HEK293 (cell line): ENCODE measurements around the gene ZBTB20.

Experiments used
- CTCF ChIA-PET: fragments of 350-600 bp; formaldehyde crosslinking; extraction: SDS; loops from one replicate; lab custom pipeline; 2021; ENCODE audit warnings: antibody characterized with exemption; lab: Yijun Ruan, JAX
- POLR2A ChIA-PET: fragments of 300-600 bp; formaldehyde crosslinking; extraction: SDS; loops from one replicate; lab custom pipeline; 2020; ENCODE audit warnings: antibody characterized with exemption, inconsistent platforms; lab: Yijun Ruan, JAX
- H3K27ac ChIP-seq: fragments of 200-500 bp; sonication (Bioruptor generic); 2 replicates; pipeline ENCODE4 v1.5.1; 2014; ENCODE audit warnings: low read depth, low read length, control low read depth, inconsistent platforms; ENCODE audit errors: extremely low read depth
- H3K36me3 ChIP-seq, 2 experiments: fragments of 200-500 bp in 1 of 2; sonication (Bioruptor generic) in 1 of 2; 1 replicate in 1 of 2; 2 replicates in 1 of 2; pipeline ENCODE4 v1.5.1; 2014 to 2017; ENCODE audit warnings: inconsistent platforms in 2 of 2, low read length in 2 of 2; ENCODE audit not compliant: control insufficient read depth in 2 of 2, insufficient read depth in 1 of 2
- H3K4me1 ChIP-seq: fragments of 200-500 bp; sonication (Bioruptor generic); 2 replicates; pipeline ENCODE4 v1.5.1; 2014; ENCODE audit warnings: mild to moderate bottlenecking, low read length, inconsistent platforms; ENCODE audit not compliant: control insufficient read depth, insufficient read depth
- H3K4me3 ChIP-seq: 2 replicates; pipeline ENCODE4 v1.5.1; 2011; ENCODE audit warnings: low read depth, mild to moderate bottlenecking, control low read depth, low read length, moderate library complexity
- H3K9me3 ChIP-seq: fragments of 200-500 bp; sonication (Bioruptor generic); 2 replicates; pipeline ENCODE4 v1.5.1; 2014; ENCODE audit warnings: low read depth, low read length, inconsistent platforms; ENCODE audit not compliant: control insufficient read depth, insufficient read depth
- HOXC10 ChIP-seq: sonication (generic); formaldehyde crosslinking; IDR thresholded peaks from 2 replicates; pipeline ENCODE4 v1.8.1; 2023; ENCODE audit warnings: mild to moderate bottlenecking, missing genetic modification reagents
- HOXD13 ChIP-seq: sonication (generic); formaldehyde crosslinking; IDR thresholded peaks from 2 replicates; pipeline ENCODE4 v1.8.0; 2022; ENCODE audit warnings: missing genetic modification reagents, borderline replicate concordance
- KLF10 ChIP-seq: fragments of 450-650 bp; IDR thresholded peaks from 2 replicates; pipeline ENCODE4 v1.5.1; 2018; ENCODE audit warnings: missing biosample characterization, mild to moderate bottlenecking, missing genetic modification characterization
- MZF1 ChIP-seq: fragments of 450-650 bp; formaldehyde crosslinking; IDR thresholded peaks from 2 replicates; pipeline ENCODE4 v1.5.1; 2017; ENCODE audit warnings: missing biosample characterization, missing genetic modification characterization, borderline replicate concordance
- PRDM1 ChIP-seq: fragments of 450-650 bp; formaldehyde crosslinking; IDR thresholded peaks from 2 replicates; pipeline ENCODE4; 2016; ENCODE audit warnings: missing biosample characterization, missing genetic modification characterization
- SP7 ChIP-seq: fragments of 450-650 bp; formaldehyde crosslinking; IDR thresholded peaks from 2 replicates; pipeline ENCODE4 v1.5.1; 2016; ENCODE audit warnings: missing biosample characterization, missing genetic modification characterization
- ZBTB48 ChIP-seq: fragments of 450-650 bp; formaldehyde crosslinking; IDR thresholded peaks from 2 replicates; pipeline ENCODE4 v1.5.1; 2016; ENCODE audit warnings: missing biosample characterization, missing genetic modification characterization
- ZBTB7A ChIP-seq: fragments of 450-650 bp; formaldehyde crosslinking; IDR thresholded peaks from 2 replicates; pipeline ENCODE4 v1.5.1; 2016; ENCODE audit warnings: low read depth, missing biosample characterization, missing genetic modification characterization
- ZBTB8A ChIP-seq: fragments of 450-650 bp; formaldehyde crosslinking; IDR thresholded peaks from 2 replicates; pipeline ENCODE4 v1.5.1; 2016; ENCODE audit warnings: missing biosample characterization, missing genetic modification characterization
- ZNF10 ChIP-seq: fragments of 450-650 bp; formaldehyde crosslinking; IDR thresholded peaks from 2 replicates; pipeline ENCODE4 v1.5.1; 2017; ENCODE audit warnings: missing biosample characterization, missing genetic modification characterization
- ZNF2 ChIP-seq: fragments of 450-650 bp; formaldehyde crosslinking; IDR thresholded peaks from 2 replicates; pipeline ENCODE4 v1.5.1; 2016; ENCODE audit warnings: missing biosample characterization, missing genetic modification characterization
- ZNF248 ChIP-seq: fragments of 450-650 bp; formaldehyde crosslinking; IDR thresholded peaks from 2 replicates; pipeline ENCODE4 v1.5.1; 2017; ENCODE audit warnings: missing biosample characterization, missing genetic modification characterization
- ZNF311 ChIP-seq: fragments of 450-650 bp; formaldehyde crosslinking; IDR thresholded peaks from 2 replicates; pipeline ENCODE4 v1.5.1; 2017; ENCODE audit warnings: missing biosample characterization, missing genetic modification characterization, borderline replicate concordance
- ZNF341 ChIP-seq: fragments of 450-650 bp; formaldehyde crosslinking; IDR thresholded peaks from 2 replicates; pipeline ENCODE4; 2016; ENCODE audit warnings: low read depth, missing biosample characterization, missing genetic modification characterization
- ZNF426 ChIP-seq: fragments of 450-650 bp; formaldehyde crosslinking; IDR thresholded peaks from 2 replicates; pipeline ENCODE4 v1.5.1; 2017; ENCODE audit warnings: missing biosample characterization, missing genetic modification characterization, mild to moderate bottlenecking, inconsistent platforms, moderate library complexity
- ZNF529 ChIP-seq: fragments of 450-650 bp; formaldehyde crosslinking; IDR thresholded peaks from 2 replicates; pipeline ENCODE4 v1.5.1; 2017; ENCODE audit warnings: missing genetic modification characterization, missing biosample characterization; ENCODE audit not compliant: insufficient replicate concordance
- ZNF558 ChIP-seq: fragments of 450-650 bp; formaldehyde crosslinking; IDR thresholded peaks from 2 replicates; pipeline ENCODE4 v1.5.1; 2016; ENCODE audit warnings: missing biosample characterization, missing genetic modification characterization
- ZNF677 ChIP-seq: fragments of 450-650 bp; IDR thresholded peaks from 2 replicates; pipeline ENCODE4 v1.5.0; 2018; ENCODE audit warnings: missing biosample characterization, mild to moderate bottlenecking, missing genetic modification characterization, moderate library complexity
- ZNF707 ChIP-seq: fragments of 450-650 bp; formaldehyde crosslinking; IDR thresholded peaks from 2 replicates; pipeline ENCODE4 v1.5.1; 2016; ENCODE audit warnings: missing biosample characterization, missing genetic modification characterization
- ZNF843 ChIP-seq: fragments of 450-650 bp; formaldehyde crosslinking; IDR thresholded peaks from 2 replicates; pipeline ENCODE4 v1.5.1; 2016; ENCODE audit warnings: missing biosample characterization, missing genetic modification characterization
- ZSCAN30 ChIP-seq: fragments of 450-650 bp; IDR thresholded peaks from 2 replicates; pipeline ENCODE4 v1.5.1; 2018; ENCODE audit warnings: missing biosample characterization, mild to moderate bottlenecking, missing genetic modification characterization, moderate library complexity
- TF ChIP-seq, protein P1 (sequence below): fragments of 450-650 bp; formaldehyde crosslinking; IDR thresholded peaks from 2 replicates; pipeline ENCODE4 v1.5.1; 2017; ENCODE audit warnings: missing biosample characterization, mild to moderate bottlenecking, missing genetic modification characterization, moderate library complexity
- TF ChIP-seq, protein P2 (sequence below): sonication (generic); formaldehyde crosslinking; IDR thresholded peaks from 2 replicates; pipeline ENCODE4 v1.8.1; 2022; ENCODE audit warnings: mild to moderate bottlenecking, moderate library complexity, missing genetic modification reagents
- TF ChIP-seq, protein P3 (sequence below): fragments of 450-650 bp; formaldehyde crosslinking; IDR thresholded peaks from 2 replicates; pipeline ENCODE4 v1.5.1; 2016; ENCODE audit warnings: missing biosample characterization, missing genetic modification characterization
- TF ChIP-seq, protein P4 (sequence below): fragments of 450-650 bp; formaldehyde crosslinking; IDR thresholded peaks from 2 replicates; pipeline ENCODE4 v1.5.1; 2016; ENCODE audit warnings: missing biosample characterization, missing genetic modification characterization
- TF ChIP-seq, protein P5 (sequence below): fragments of 450-650 bp; formaldehyde crosslinking; IDR thresholded peaks from 2 replicates; pipeline ENCODE4 v1.5.1; 2016; ENCODE audit warnings: missing biosample characterization, missing genetic modification characterization

Gene ZBTB20

DNA sequence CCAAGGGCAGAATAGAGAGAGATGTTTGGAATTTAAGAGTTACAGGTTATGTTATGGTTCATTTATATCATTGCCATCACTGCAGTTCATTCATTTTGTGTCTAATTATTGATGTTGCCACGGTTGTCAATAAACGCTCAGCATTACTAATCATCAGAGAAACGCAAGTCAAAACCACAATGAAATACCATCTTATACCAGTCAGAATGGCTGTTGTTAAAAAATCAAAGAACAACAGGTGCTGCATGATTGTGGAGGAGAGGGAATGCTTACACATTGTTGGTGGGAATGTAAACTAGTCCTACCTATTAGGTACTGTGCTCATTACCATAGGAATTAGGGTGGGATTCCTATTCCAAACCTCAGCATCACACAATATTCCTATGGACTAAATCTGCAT is 502.7 kb downstream of the ZBTB20 start (continued):
- TF ChIP-seq, protein P1, sequence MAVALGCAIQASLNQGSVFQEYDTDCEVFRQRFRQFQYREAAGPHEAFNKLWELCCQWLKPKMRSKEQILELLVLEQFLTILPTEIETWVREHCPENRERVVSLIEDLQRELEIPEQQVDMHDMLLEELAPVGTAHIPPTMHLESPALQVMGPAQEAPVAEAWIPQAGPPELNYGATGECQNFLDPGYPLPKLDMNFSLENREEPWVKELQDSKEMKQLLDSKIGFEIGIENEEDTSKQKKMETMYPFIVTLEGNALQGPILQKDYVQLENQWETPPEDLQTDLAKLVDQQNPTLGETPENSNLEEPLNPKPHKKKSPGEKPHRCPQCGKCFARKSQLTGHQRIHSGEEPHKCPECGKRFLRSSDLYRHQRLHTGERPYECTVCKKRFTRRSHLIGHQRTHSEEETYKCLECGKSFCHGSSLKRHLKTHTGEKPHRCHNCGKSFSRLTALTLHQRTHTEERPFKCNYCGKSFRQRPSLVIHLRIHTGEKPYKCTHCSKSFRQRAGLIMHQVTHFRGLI: no peak

DNA sequence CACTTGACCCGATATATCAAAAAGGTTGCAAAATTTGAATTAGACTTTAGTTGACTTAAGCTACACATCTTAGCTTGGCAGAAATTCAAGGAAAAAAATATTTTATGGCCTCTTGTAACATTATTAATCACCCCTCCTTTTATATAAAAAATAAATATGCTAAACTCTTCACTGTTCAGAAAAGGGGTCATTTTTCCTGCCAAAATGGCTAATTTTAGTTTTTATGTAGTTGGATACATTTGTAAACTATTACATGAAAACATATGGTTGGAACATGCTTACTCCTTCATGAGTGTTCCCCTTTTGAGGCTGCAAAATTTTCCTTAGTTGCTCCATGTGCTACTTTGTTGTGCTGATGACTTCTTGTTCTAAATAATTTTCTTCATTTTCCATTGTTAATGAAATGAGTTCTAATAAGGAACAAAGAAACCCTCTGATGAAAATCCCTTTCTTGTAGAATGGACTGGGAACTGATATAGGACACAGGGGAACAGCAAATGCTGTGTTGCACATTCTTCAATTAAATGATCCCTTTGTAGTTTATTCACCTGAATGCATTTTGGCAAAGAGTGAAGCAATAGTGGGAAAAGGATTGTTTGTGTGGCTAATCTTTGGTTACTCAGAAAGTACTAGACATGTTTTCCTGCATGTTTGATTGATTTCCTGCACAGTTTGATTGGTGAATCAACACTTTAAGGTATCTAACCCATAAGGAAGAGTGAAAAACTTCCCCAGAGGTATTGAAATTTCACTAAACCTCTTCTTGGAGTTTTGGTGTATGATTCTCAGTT is 503.9 kb downstream of the ZBTB20 start:
- no peak overlapping the region for H3K27ac ChIP-seq
- H3K9me3 ChIP-seq: no peaks in the 10 kb centered on the region
- H3K4me1 ChIP-seq: no peaks in the 10 kb centered on the region
- no peak for TF ChIP-seq ZNF426 (tag by site-specific recombination)
- TF ChIP-seq PRDM1 (tag by site-specific recombination): no peak
- TF ChIP-seq, protein P2, sequence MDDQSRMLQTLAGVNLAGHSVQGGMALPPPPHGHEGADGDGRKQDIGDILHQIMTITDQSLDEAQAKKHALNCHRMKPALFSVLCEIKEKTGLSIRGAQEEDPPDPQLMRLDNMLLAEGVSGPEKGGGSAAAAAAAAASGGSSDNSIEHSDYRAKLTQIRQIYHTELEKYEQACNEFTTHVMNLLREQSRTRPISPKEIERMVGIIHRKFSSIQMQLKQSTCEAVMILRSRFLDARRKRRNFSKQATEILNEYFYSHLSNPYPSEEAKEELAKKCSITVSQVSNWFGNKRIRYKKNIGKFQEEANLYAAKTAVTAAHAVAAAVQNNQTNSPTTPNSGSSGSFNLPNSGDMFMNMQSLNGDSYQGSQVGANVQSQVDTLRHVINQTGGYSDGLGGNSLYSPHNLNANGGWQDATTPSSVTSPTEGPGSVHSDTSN (CRISPR knock-in tag): no peak
- TF ChIP-seq ZBTB48 (tag by site-specific recombination): no peak
- no peak for TF ChIP-seq ZNF707 (tag by site-specific recombination)
- TF ChIP-seq ZNF248 (tag by site-specific recombination): no peak
- TF ChIP-seq, protein P3, sequence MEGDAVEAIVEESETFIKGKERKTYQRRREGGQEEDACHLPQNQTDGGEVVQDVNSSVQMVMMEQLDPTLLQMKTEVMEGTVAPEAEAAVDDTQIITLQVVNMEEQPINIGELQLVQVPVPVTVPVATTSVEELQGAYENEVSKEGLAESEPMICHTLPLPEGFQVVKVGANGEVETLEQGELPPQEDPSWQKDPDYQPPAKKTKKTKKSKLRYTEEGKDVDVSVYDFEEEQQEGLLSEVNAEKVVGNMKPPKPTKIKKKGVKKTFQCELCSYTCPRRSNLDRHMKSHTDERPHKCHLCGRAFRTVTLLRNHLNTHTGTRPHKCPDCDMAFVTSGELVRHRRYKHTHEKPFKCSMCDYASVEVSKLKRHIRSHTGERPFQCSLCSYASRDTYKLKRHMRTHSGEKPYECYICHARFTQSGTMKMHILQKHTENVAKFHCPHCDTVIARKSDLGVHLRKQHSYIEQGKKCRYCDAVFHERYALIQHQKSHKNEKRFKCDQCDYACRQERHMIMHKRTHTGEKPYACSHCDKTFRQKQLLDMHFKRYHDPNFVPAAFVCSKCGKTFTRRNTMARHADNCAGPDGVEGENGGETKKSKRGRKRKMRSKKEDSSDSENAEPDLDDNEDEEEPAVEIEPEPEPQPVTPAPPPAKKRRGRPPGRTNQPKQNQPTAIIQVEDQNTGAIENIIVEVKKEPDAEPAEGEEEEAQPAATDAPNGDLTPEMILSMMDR: no peak
- no peak for TF ChIP-seq ZSCAN30
- TF ChIP-seq ZBTB7A (tag by site-specific recombination): no peak
- no peak for TF ChIP-seq ZNF311
- ChIA-PET CTCF (no interaction called here), POLR2A (no interaction called here)
- H3K36me3 ChIP-seq: no peaks in the 10 kb centered on the region
- H3K4me3 ChIP-seq: no peak overlapping the region

DNA sequence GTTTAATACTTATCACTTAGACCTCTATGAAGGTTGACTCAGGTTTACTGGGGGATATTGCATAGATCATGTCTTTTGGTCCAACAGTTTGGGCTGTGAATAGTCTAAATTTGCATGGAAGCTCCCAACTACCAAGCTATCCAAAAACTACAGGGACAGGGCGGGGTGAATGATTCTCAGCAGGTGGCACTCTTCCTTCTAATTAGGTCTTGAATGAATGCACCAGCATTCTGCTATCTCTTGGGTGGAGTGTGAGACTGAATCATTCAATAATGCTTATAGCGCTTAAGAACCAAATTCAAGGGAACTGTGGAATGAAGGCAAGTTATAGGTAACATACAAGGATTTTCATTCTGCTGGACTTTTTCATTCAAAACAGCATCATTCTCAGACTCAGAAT is 507.0 kb downstream of the ZBTB20 start:
- POLR2A ChIA-PET: no interaction called here
- CTCF ChIA-PET: no interaction called here
- H3K4me3 ChIP-seq: no peak overlapping the region
- H3K27ac ChIP-seq: no peak overlapping the region
- no peak for TF ChIP-seq ZBTB8A
- TF ChIP-seq, protein P4, sequence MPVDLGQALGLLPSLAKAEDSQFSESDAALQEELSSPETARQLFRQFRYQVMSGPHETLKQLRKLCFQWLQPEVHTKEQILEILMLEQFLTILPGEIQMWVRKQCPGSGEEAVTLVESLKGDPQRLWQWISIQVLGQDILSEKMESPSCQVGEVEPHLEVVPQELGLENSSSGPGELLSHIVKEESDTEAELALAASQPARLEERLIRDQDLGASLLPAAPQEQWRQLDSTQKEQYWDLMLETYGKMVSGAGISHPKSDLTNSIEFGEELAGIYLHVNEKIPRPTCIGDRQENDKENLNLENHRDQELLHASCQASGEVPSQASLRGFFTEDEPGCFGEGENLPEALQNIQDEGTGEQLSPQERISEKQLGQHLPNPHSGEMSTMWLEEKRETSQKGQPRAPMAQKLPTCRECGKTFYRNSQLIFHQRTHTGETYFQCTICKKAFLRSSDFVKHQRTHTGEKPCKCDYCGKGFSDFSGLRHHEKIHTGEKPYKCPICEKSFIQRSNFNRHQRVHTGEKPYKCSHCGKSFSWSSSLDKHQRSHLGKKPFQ (tag by site-specific recombination): no peak
- TF ChIP-seq, protein P5, sequence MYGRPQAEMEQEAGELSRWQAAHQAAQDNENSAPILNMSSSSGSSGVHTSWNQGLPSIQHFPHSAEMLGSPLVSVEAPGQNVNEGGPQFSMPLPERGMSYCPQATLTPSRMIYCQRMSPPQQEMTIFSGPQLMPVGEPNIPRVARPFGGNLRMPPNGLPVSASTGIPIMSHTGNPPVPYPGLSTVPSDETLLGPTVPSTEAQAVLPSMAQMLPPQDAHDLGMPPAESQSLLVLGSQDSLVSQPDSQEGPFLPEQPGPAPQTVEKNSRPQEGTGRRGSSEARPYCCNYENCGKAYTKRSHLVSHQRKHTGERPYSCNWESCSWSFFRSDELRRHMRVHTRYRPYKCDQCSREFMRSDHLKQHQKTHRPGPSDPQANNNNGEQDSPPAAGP (tag by site-specific recombination): no peak
- no peak for TF ChIP-seq ZNF2 (tag by site-specific recombination)
- TF ChIP-seq KLF10: no peak
- TF ChIP-seq ZNF558 (tag by site-specific recombination): no peak
- no peak for TF ChIP-seq ZNF341 (tag by site-specific recombination)
- TF ChIP-seq ZNF677 (tag by site-specific recombination): no peak
- TF ChIP-seq SP7 (tag by site-specific recombination): no peak
- no peak for TF ChIP-seq ZNF529 (tag by site-specific recombination)
- TF ChIP-seq HOXD13 (CRISPR knock-in tag): no peak
- no peak for TF ChIP-seq ZNF10 (tag by site-specific recombination)
- no peak for TF ChIP-seq HOXC10 (CRISPR knock-in tag)
- TF ChIP-seq ZNF843 (tag by site-specific recombination): no peak
- TF ChIP-seq MZF1 (tag by site-specific recombination): no peak
- H3K4me1 ChIP-seq: no peaks in the 10 kb centered on the region
- no peaks in the 10 kb centered on the region for H3K36me3 ChIP-seq
- H3K9me3 ChIP-seq: no peaks in the 10 kb centered on the region
